ENCODE measurements around the gene CARD8.

The CARD8 gene

DNA sequence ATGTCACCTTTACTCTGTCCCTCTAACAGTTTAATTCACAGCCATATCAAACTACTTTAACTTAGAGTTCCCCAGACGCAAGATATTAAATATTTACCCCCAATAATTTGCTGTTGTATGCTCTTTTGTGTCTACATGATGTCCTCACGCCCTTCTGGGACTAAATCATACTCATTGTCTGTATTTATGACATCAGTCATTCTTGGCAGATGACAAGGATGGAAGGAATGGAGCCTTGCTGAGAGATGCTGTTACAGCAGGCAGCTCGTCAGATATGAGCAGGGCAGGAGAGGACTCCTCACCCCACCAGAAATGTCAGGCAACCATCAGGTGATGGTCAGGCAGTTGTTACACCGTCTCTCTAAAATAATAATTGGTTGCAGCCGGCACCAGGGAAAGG, 41.8 kb downstream of the CARD8 start:
- no peaks in the 10 kb centered on the region for H3K36me3 ChIP-seq (ENCODE audit: insufficient read depth, low read length)
- H3K4me1 ChIP-seq (ENCODE audit: insufficient read depth, low read length): peaks cover 4% of the 10 kb centered on the region; the same call in 1 of the 2 replicates
- no peaks in the 10 kb centered on the region for H3K9me3 ChIP-seq (ENCODE audit: control insufficient read depth, insufficient read depth, low read length)
- no peak overlapping the region for H3K9ac ChIP-seq (ENCODE audit: low read depth, low read length)

DNA sequence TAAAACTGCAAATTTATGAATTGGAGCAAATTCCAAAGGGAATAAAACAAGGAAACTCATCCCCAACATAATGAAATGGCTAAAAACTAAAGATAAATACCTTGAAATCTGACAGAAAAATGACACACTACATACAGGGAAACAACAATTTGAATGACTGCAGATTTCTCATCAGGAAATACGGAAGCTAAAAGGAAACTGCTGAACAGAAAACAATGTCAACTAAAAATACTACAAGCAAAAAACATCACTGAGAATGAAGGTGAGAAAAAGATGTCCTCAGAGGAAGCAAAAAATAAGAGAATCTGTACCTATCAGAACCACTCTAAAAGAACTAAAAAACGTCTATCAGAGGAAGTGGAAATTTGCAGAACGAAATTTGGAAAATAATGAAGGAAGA, 45.7 kb downstream of the CARD8 start:
- Histone ChIP-seq H3K9me3 (ENCODE audit: control insufficient read depth, insufficient read depth, low read length) (no peaks in the 10 kb centered on the region), H3K4me1 (ENCODE audit: insufficient read depth, low read length) (no peaks in the 10 kb centered on the region), H3K9ac (ENCODE audit: low read depth, low read length) (no peak overlapping the region), H3K36me3 (ENCODE audit: insufficient read depth, low read length) (no peaks in the 10 kb centered on the region)

DNA sequence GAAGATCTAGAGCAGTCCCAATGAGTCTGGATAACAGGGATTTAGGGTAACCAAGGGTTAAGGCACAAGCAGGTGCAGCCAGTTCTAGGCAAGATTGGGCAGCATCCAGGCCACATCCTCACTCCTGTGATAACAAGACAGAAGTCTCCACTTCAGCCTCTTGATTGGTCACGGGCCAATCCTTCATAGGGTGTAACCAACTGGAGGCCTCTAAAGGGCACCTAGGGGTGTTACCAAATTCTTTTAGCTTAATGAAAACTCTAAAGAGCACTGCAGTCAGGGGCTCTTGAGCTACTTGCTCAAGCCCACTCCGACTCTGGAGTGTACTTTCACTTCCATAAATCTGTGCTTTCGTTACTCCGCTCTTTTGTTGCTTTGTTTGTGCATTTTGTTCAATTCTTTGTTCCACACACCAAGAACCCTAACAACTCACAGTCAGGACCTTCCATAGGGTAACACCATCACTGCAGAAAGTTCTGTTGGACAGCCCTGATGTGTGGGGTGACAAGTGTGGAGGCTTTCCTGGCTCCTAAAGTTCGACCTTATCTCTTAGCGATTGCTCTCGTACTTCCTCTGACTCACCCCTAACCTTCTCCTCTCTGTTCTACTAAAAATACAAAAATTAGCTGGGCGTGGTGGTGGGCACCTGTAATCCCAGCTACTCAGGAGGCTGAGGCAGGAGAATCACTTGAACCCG, 49.2 kb downstream of the CARD8 start:
- Histone ChIP-seq H3K4me1 (ENCODE audit: insufficient read depth, low read length) (no peaks in the 10 kb centered on the region; the same call in 1 of the 2 replicates), H3K36me3 (ENCODE audit: insufficient read depth, low read length) (no peaks in the 10 kb centered on the region), H3K9ac (ENCODE audit: low read depth, low read length) (no peak overlapping the region), H3K9me3 (ENCODE audit: control insufficient read depth, insufficient read depth, low read length) (no peaks in the 10 kb centered on the region)

DNA sequence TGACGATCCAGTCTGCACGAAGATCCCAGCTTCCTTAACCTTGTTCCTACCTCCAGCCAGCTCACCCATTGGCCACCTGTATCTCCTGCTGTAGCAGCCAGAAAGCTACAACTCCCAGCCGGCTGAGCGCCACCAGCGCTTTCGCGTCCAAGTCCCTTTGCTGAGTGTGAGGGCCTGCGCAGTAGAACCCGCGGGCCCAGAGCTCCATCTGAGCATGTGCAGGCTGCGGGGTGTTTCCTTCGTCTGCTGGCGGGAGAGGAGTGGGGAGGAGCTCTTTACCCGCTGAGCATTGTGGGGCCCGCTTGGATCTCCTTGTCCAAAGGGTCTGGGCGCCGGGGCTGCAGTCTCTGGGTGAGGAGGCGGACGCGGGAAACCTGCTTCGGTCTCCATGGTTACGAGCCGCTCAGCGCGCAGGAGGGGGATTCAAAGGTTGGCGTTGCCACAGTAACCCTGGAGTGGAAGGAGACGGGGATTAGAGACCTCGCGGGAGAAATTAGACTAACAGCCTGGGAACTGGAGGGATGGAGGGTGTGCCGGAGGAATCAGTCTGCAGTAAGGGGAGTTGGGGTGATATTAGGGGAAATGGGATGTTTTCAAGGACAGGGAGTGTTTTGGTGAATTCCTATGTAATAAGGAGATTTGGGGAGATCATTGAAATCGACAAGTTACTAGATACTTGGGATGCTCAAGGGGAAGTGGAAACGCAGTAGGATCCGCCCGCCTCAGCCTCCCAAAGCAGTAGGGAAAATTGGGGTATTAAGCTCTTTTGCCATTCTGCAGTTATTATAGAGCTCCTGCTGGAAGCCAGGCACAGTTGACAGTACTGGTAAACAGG, 51.7 kb downstream of the CARD8 start:
- H3K4me1 ChIP-seq (ENCODE audit: insufficient read depth, low read length): no peaks in the 10 kb centered on the region; the same call in 1 of the 2 replicates
- no peaks in the 10 kb centered on the region for H3K9me3 ChIP-seq (ENCODE audit: control insufficient read depth, insufficient read depth, low read length)
- H3K36me3 ChIP-seq (ENCODE audit: insufficient read depth, low read length): no peaks in the 10 kb centered on the region
- H3K9ac ChIP-seq (ENCODE audit: low read depth, low read length): peak overlapping the region; percentile 60

DNA sequence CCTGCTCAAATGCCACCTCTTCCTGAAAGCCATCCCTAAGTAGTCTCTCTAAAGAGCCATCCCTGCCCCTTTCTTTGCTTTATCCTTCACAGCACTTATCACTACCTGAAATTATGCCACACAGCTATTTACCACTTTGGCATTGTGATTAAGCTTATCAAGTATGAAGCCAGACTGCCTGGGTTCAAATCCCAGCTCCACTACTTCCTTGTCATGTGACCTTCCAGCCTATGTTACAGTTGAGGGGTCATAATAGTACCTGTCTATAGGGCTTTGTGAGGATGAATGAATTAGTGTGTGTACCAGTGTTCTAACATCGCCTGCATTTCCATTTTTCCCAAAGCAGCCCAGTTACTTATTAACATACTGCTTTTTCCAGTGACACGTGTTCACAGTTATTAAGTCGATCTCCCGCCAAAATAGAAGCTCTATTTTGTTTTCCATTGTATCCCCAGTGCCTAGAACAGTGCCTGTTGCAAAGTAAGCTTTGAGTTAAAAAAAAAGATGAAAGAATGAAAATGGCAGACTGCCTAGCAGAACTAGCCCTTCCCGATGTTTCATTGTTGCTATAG, 52.4 kb downstream of the CARD8 start:
- no peaks in the 10 kb centered on the region; the same call in 1 of the 2 replicates for H3K4me1 ChIP-seq (ENCODE audit: insufficient read depth, low read length)
- H3K9me3 ChIP-seq (ENCODE audit: control insufficient read depth, insufficient read depth, low read length): no peaks in the 10 kb centered on the region
- peak overlapping the region; percentile 55; the same call in 1 of the 2 replicates for H3K9ac ChIP-seq (ENCODE audit: low read depth, low read length)
- no peaks in the 10 kb centered on the region for H3K36me3 ChIP-seq (ENCODE audit: insufficient read depth, low read length)

DNA sequence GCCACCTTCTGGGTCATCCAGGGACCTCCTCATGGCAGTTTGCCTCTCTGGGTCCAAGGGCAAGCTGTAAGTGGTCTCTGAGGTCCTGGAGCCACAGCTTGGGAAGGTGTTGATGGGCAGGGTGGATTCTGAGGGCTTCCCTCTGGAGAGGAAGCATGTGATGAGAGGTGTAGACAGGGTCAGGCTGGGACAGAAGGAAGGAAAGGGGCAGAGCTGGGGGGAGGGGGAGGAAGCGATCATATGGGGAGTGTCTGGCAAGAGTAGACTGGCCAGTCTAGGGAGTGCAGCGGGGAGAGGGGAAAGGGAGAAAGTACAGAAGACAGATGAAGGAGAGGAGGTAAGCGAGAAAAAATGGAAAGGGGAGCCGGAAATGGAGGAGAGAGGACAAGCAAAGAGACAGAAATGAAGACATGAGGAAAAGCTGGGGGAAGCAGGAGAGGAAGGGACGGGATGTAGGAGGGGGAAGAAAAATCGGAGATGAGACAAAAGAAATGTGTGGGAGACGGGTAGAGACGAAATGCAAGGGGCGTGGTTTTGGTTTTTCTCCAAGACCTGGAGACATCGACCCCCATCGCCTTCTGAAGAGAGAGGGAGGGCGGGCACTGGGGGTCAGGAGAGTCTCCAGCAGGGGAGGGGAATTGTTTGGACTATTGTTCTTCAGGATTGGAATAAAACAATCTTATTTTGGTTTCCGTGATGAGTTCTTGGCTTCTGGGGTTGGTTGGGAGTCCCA, 58.6 kb downstream of the CARD8 start:
- Histone ChIP-seq H3K36me3 (ENCODE audit: insufficient read depth, low read length) (no peaks in the 10 kb centered on the region), H3K9me3 (ENCODE audit: control insufficient read depth, insufficient read depth, low read length) (no peaks in the 10 kb centered on the region), H3K9ac (ENCODE audit: low read depth, low read length) (peak overlapping the region; percentile 11; the same call in 1 of the 2 replicates), H3K4me1 (ENCODE audit: insufficient read depth, low read length) (no peaks in the 10 kb centered on the region; the same call in 1 of the 2 replicates)

DNA sequence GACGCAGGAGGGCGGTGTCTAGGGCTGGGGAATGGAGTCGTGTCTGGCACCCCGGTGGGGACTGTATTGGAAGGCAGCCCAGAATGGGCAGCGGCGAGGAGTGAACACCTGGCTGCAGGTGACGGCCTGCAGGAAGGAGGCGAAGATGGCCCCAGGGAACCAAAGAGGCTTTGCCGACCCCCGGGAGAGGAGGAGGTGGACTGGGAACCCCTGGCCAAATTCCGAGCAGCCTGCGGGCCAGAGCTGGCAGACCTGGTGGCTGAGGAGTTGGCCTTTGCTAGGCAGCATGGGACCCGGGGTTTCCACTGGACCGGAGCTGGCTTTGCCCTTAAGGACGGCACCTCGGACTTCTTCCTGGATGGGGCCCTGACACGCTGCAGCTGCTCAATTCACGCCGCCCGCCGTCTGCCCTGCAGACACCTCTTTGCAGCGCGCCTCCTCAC, 59.4 kb downstream of the CARD8 start:
- Histone ChIP-seq H3K9ac (ENCODE audit: low read depth, low read length) (peak overlapping the region; percentile 11; the same call in 1 of the 2 replicates), H3K36me3 (ENCODE audit: insufficient read depth, low read length) (no peaks in the 10 kb centered on the region), H3K4me1 (ENCODE audit: insufficient read depth, low read length) (no peaks in the 10 kb centered on the region; the same call in 1 of the 2 replicates), H3K9me3 (ENCODE audit: control insufficient read depth, insufficient read depth, low read length) (no peaks in the 10 kb centered on the region)

DNA sequence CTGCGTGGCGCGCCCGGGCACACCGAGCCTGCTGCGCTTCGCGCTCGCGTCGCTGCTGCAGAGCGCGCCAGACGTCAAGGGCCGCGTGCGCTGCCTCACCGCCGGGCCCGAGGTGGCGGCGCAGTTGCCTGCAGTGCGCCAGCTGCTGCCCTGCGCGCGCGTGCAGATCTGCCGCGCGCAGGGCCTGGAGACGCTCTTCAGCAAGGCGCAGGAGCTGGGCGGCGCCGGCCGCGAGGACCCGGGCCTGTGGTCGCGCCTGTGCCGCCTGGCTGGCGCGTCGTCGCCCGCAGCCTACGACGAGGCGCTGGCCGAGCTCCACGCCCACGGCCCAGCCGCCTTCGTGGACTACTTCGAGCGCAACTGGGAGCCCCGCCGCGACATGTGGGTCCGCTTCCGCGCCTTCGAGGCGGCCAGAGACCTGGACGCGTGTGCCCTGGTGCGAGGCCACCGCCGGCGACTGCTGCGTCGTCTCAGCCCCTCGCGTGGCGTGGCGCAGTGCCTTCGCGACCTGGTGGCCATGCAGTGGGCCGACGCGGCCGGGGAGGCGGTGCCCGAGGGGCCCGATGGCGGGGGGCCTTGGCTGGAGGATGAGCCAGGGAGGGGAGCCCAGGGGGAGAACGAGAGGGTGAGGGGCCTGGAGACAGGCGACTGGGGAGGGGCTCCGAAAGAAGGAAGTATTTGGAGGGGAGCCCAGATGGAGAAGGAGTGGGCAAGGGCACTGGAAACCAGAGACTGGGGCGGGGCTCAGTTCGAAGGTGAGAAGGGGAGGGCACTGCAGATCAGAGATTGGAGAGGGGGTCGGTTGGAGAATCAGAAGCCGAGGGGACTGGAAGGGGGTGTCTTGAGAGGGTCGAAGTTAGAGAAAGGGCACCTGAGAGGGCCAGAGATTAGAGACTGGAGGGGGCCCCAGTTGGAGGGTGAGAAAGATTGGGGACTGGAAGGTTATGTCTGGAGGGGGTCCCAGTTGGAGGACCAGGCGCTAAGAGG, 60.6 kb downstream of the CARD8 start:
- Histone ChIP-seq H3K4me1 (ENCODE audit: insufficient read depth, low read length) (peaks cover 4% of the 10 kb centered on the region), H3K9me3 (ENCODE audit: control insufficient read depth, insufficient read depth, low read length) (no peaks in the 10 kb centered on the region), H3K9ac (ENCODE audit: low read depth, low read length) (no peak overlapping the region), H3K36me3 (ENCODE audit: insufficient read depth, low read length) (no peaks in the 10 kb centered on the region)

DNA sequence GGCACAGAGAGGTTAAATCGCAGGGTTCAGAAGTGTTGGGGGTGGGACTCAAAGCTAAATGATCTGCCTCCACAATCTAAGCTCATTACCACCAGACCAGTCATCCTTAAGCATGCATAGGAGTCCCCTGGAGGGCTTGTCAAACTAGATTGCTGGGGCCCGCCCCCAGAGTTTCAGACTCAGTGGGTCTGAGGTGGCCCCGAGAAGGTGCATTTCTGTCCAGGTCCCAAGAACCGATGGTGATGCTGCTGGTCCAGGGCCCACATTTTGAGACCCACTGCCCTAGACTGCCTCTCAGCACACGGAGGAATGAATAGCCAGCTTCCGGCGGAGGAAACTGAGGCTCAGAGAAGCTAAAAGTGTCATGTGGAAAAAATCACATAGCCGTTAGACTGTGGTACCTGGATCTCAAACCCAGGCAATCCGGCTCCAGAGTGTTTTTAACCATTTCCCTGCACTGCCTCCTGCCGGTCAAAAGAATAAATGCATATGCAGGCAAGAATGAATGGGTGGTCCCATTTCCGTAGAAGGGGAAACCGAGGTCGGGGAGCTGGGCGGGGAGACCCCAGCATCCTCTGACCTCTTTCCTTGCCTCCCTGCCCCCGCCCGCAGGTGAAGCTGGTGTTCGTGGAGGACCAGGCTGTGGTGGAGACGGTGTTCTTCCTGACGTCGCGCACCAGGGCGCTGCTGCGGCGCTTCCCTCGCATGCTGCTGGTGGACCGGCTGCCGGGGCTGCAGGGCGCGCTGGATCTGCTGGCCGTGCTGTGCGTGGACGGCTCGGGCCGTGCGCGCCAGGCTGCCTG, 61.5 kb downstream of the CARD8 start:
- Histone ChIP-seq H3K36me3 (ENCODE audit: insufficient read depth, low read length) (no peaks in the 10 kb centered on the region), H3K9me3 (ENCODE audit: control insufficient read depth, insufficient read depth, low read length) (no peaks in the 10 kb centered on the region), H3K4me1 (ENCODE audit: insufficient read depth, low read length) (peaks cover 4% of the 10 kb centered on the region), H3K9ac (ENCODE audit: low read depth, low read length) (no peak overlapping the region)

DNA sequence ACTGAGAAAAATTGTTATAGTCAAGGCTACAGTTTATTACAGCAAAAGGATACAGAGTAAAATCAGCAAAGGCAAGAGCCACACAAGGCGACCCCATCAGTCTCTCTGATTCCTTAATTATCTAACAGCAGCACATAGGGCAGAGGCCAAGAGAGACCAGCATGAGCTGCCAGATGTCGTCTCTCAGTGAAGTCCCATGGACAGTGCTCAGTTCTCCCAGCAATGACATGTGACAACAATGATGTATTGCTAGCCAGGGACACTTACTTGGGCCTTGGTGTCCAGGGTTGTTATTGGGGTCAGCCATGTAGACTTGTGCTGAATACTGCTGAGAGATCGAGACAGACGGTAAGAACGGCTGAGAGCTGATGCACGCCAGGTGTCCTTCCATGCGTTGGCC, 63.0 kb downstream of the CARD8 start:
- no peaks in the 10 kb centered on the region for H3K9me3 ChIP-seq (ENCODE audit: control insufficient read depth, insufficient read depth, low read length)
- H3K9ac ChIP-seq (ENCODE audit: low read depth, low read length): no peak overlapping the region
- peaks cover 4% of the 10 kb centered on the region for H3K4me1 ChIP-seq (ENCODE audit: insufficient read depth, low read length)
- H3K36me3 ChIP-seq (ENCODE audit: insufficient read depth, low read length): no peaks in the 10 kb centered on the region

DNA sequence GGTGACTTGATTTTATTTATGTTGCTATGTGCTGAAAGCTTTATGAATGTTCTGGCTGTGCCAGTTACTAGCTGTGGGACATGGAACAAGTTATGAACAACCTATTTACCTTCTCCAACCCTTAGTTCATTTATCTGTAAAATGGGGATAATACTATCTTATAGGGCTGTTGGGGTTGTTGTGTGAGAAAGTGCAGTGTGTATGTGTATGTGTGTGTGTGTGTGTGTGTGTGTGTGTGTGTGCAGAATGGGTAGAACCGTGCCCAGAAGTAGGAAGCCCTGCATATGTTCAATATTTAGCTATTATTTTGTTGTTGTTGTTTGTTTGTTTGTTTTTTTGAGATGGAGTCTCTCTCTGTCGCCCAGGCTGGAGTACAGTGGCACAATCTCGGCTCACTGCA, 64.8 kb downstream of the CARD8 start:
- no peaks in the 10 kb centered on the region for H3K9me3 ChIP-seq (ENCODE audit: control insufficient read depth, insufficient read depth, low read length)
- H3K9ac ChIP-seq (ENCODE audit: low read depth, low read length): peak overlapping the region; percentile 45; the same call in 1 of the 2 replicates
- H3K36me3 ChIP-seq (ENCODE audit: insufficient read depth, low read length): no peaks in the 10 kb centered on the region
- H3K4me1 ChIP-seq (ENCODE audit: insufficient read depth, low read length): peaks cover 4% of the 10 kb centered on the region; the same call in 1 of the 2 replicates

DNA sequence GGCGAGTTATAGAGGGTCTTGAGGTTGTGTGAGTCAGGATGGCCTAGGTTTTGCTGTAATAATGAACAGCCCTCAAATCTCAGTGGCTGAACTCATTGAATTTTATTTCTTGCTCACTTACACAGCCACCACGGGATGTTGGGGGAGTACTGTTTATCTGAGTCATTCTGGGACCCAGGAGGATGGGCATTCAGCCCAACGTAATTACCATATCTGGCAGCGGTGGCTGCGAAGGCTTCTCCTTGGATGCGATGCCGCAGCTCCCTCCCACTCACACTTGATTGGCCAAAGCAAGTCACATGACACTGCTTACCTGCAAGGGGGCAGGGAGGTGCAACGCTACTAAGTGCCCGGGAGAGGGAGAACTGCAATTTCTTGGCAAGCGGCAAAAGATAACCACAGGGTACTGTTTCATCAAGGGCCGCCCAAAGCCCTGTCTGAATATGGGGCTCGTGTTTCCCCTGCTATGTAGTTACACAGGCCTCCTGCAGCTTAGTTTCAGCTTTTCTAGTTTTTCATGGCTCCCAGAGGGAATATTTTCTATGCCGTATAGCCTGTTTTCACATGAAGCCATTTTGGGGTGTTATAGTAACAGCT, 65.3 kb downstream of the CARD8 start:
- H3K9ac ChIP-seq (ENCODE audit: low read depth, low read length): peak overlapping the region; percentile 45; the same call in 1 of the 2 replicates
- H3K4me1 ChIP-seq (ENCODE audit: insufficient read depth, low read length): peaks cover 4% of the 10 kb centered on the region; the same call in 1 of the 2 replicates
- H3K36me3 ChIP-seq (ENCODE audit: insufficient read depth, low read length): no peaks in the 10 kb centered on the region
- H3K9me3 ChIP-seq (ENCODE audit: control insufficient read depth, insufficient read depth, low read length): no peaks in the 10 kb centered on the region
